Measurements from ENCODE around the gene S100P. TPM values are rescaled to one million over a fixed set of nuclear protein-coding genes. Genes with fewer than 3 reads are reported as not detected.

The S100P gene
- polyA plus RNA-seq, 1 experiment, result 0.40 TPM

DNA sequence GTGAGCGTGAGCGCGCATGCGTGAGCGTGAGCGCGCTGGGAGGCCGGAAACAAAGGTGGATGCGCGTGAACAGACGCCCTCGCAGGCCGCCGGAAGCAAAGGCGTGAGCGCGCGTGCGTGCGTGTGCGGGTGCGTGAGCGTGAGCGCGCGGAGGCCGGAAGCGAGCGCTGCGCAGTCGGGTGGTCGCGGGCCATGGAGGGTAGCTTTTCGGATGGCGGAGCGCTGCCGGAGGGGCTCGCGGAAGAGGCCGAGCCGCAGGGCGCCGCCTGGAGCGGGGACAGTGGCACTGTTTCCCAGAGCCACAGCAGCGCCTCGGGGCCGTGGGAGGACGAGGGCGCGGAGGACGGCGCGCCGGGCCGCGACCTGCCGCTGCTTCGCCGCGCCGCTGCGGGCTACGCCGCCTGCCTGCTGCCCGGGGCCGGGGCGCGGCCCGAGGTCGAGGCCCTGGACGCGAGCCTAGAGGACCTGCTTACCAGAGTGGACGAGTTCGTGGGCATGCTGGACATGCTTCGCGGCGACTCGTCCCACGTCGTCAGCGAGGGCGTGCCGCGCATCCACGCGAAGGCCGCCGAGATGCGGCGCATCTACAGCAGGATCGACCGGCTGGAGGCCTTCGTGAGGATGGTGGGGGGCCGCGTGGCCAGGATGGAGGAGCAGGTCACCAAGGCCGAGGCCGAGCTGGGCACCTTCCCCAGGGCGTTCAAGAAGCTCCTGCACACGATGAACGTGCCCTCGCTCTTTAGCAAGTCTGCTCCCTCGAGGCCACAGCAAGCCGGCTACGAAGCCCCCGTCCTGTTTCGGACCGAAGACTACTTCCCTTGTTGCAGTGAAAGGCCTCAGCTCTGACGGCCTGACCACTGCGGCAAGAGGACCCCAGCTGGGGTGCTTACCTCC, 22.6 kb downstream of the S100P start, which contains the start of gene BLOC1S4:
Gene BLOC1S4, plus strand, starts transcription at position 157 of the 894 bp plus-strand sequence. Its CDS starts 36 bp downstream, at position 193.
- peak within 1 kb of the TSS; percentile 94 for H3K4me3 ChIP-seq (ENCODE audit: low read depth, low read length)
- peaks cover 3% of the 10 kb centered on the region for H3K27me3 ChIP-seq (ENCODE audit: control insufficient read depth, insufficient read depth, low read length)
- CTCF ChIA-PET, result interaction anchor here (1.0 to 7.7 kb wide), 5 partner anchors 158 to 354 kb away, joined by 3 to 197 read pairs (median 3); a partner anchor contains a TSS
- POLR2A ChIA-PET, result no interaction called here
- H3K9me3 ChIP-seq (ENCODE audit: control insufficient read depth, insufficient read depth, low read length), result no peaks in the 10 kb centered on the region; the same call in 1 of the 2 replicates
- DNase-seq (ENCODE audit: low read depth, low spot score), result peak; percentile 85
- TF ChIP-seq, protein P1, sequence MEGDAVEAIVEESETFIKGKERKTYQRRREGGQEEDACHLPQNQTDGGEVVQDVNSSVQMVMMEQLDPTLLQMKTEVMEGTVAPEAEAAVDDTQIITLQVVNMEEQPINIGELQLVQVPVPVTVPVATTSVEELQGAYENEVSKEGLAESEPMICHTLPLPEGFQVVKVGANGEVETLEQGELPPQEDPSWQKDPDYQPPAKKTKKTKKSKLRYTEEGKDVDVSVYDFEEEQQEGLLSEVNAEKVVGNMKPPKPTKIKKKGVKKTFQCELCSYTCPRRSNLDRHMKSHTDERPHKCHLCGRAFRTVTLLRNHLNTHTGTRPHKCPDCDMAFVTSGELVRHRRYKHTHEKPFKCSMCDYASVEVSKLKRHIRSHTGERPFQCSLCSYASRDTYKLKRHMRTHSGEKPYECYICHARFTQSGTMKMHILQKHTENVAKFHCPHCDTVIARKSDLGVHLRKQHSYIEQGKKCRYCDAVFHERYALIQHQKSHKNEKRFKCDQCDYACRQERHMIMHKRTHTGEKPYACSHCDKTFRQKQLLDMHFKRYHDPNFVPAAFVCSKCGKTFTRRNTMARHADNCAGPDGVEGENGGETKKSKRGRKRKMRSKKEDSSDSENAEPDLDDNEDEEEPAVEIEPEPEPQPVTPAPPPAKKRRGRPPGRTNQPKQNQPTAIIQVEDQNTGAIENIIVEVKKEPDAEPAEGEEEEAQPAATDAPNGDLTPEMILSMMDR (IDR thresholded peaks at IDR 0.05; ENCODE audit: low read depth, low read length), result no peak
- peak within 1 kb of the TSS; percentile 39 for H3K27ac ChIP-seq (ENCODE audit: low read depth, low read length)

DNA sequence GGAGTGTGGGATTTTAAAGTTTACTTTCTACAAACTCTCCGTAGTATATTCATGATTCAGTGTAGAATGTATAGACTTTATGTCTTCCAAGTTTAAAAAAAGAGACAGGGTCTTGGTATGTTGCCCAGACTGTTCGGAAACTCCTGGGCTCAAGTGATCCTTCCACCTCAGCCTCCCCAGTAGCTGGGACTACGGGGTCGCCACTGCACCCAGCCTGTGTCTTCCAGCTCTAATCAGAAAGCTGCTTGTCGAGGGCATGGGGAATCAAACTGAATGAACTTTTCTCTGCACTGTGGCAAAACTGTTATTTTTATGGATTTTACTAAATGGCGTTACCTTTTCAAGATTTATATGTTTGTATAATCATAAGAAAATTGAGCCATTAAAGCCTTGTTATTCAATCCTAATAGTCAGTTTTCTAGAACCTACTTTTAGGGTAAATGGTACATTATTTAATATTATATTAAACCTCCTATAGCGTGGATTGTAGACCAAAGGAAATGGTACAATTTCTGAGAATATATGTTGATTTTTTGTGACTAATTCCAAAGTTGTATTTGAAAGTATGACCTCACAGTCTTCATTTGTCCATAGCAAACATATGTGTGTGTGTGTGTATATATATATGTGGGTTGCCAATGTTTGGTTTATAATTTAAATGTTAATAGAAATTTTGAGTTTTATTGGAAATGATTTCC, 23.4 kb downstream of the S100P start:
- no peak for DNase-seq (ENCODE audit: low read depth, low spot score)

DNA sequence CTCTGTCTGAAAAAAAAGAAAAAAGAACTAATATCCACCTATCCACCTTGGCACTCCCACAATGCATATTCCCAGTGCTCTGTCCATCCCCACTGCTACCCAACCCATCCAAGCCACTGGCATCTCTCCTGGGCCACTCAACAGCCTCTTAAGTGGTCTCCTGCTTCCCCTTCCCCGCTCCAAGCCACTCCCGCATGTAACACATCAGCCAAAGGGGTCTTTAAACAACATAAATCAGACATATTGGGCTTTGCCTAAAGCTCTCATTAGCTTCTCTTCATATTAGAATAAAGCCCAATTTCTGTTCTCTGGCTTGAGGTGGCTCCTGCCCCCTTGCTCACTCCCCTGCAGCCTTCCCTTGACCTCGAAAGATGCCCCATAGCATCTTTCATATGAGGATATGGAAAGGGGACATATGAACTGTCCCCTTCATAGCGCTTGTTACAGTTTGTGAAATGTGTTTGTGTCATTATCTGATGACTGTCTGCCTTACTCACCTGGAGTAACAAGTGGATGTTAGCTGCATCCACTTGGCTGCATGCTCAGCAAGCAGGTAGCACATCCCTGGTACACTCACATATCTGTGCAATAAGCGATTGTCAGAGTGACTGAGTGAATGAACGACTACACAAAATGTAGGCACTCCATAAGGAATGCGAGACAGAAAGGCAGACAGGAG, 25.4 kb downstream of the S100P start:
- no peak for DNase-seq (ENCODE audit: low read depth, low spot score)
- H3K27ac ChIP-seq (ENCODE audit: low read depth, low read length), result no peak overlapping the region
- TF ChIP-seq, protein P1 (IDR thresholded peaks at IDR 0.05; ENCODE audit: low read depth, low read length), result no peak
- H3K4me3 ChIP-seq (ENCODE audit: low read depth, low read length), result no peak overlapping the region
- ChIA-PET CTCF (interaction anchor here (0.7 to 7.7 kb wide), 9 partner anchors 8 to 352 kb away, joined by 3 to 197 read pairs (median 3); a partner anchor contains a TSS), POLR2A (no interaction called here)
- H3K9me3 ChIP-seq (ENCODE audit: control insufficient read depth, insufficient read depth, low read length), result no peaks in the 10 kb centered on the region; the same call in 1 of the 2 replicates
- no peaks in the 10 kb centered on the region for H3K27me3 ChIP-seq (ENCODE audit: control insufficient read depth, insufficient read depth, low read length)

More for the DNA sequence above, 23.4 kb downstream of the S100P start:
- Histone ChIP-seq H3K4me3 (ENCODE audit: low read depth, low read length) (peak overlapping the region; percentile 94), H3K27me3 (ENCODE audit: control insufficient read depth, insufficient read depth, low read length) (peaks cover 3% of the 10 kb centered on the region), H3K9me3 (ENCODE audit: control insufficient read depth, insufficient read depth, low read length) (no peaks in the 10 kb centered on the region; the same call in 1 of the 2 replicates), H3K27ac (ENCODE audit: low read depth, low read length) (no peak overlapping the region)
- TF ChIP-seq, protein P1 (IDR thresholded peaks at IDR 0.05; ENCODE audit: low read depth, low read length), result no peak
- ChIA-PET CTCF (interaction anchor here (0.6 to 7.7 kb wide), 10 partner anchors 12 to 353 kb away, joined by 3 to 197 read pairs (median 4); no protein-coding TSS in a partner anchor), POLR2A (interaction anchor here (0.6 to 0.9 kb wide), 2 partner anchors 34 to 192 kb away, joined by 4 to 9 read pairs; partner anchors contain the start of gene TBC1D14)

DNA sequence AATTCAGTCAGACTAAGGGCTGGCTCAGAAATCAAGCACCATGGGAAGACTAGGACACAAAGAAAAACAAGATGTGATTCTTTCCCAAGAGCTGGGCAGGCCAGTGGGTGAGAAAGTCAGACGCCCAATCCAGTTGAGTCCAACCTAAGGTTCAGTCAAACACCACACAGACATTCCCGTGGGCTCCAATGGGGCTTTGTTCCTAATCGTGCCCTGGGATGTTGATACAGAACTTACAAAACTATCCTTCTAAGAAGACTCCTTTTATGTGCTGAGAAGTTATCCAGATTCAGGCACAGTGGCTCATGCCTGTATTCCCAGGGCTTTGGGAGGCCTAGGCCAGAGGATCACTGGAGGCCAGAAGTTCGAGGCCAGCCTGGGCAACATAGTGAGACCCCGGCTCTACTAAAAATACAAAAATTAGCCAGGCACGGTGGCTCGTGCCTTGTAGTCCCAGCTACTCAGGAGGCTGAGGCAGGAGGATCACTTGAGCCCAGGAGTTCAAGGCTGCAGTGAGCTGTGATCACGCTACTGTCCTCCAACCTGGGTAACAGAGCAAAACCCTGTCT, 26.0 kb downstream of the S100P start:
- Histone ChIP-seq H3K27me3 (ENCODE audit: control insufficient read depth, insufficient read depth, low read length) (no peaks in the 10 kb centered on the region), H3K4me3 (ENCODE audit: low read depth, low read length) (no peak overlapping the region), H3K27ac (ENCODE audit: low read depth, low read length) (no peak overlapping the region), H3K9me3 (ENCODE audit: control insufficient read depth, insufficient read depth, low read length) (no peaks in the 10 kb centered on the region; the same call in 1 of the 2 replicates)
- TF ChIP-seq, protein P1 (IDR thresholded peaks at IDR 0.05; ENCODE audit: low read depth, low read length), result no peak
- ChIA-PET CTCF (interaction anchor here (0.6 to 7.7 kb wide), 13 partner anchors 11 to 351 kb away, joined by 3 to 197 read pairs (median 4); no protein-coding TSS in a partner anchor), POLR2A (interaction anchor here (1.0 kb wide), 2 partner anchors 189 to 323 kb away, joined by 3 read pairs; partner anchors contain the start of gene TADA2B)
- no peak for DNase-seq (ENCODE audit: low read depth, low spot score)
